ENCODE results near the gene NEDD4L.
A peak's percentile ranks its signal among the peaks of the same experiment; 100 is the strongest.

Gene NEDD4L

GRCh38 chr18:58217052-58217451, 173.0 kb downstream of the NEDD4L start:
- no peak for DNase-seq

- no peak for DNase-seq
Observed at GRCh38 chr18:58218117-58218516, 174.1 kb downstream of the NEDD4L start.

- DNase-seq = no peak
Observed at GRCh38 chr18:58221060-58221725, 177.2 kb downstream of the NEDD4L start.

DNA sequence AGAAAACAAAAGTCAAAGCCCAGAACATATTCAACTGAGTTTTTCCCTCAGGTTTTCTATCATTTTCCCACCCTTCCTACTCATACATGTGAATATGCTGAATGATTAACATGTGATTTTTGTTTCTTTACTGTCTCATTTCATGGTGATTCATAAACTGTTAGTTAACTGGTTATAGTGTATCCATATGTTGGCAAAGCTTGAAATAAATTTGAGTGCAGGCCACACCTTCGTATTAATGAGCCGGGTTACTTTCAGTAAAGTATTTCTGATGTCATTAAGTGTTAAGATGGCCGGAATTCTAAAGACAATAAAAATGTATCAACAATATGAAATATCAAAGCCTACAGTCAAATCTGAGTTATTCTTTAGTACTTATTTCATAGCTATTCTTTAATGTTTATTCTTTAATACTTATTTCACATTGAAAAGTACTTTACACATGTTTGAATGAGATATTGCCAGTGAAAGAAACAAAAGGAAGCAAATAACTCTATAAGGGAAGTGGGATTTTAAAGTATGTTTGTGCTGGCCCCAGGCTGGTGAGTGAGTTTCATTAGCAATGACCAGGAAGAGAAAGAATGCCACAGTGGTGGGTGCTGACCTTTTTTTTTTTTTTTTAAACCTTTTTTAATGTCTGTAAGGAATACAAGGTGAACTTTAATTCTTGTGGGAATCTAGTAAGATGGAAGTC, 178.6 kb downstream of the NEDD4L start:
- DNase-seq = no peak

- DNase-seq = peak; percentile 29
Observed at GRCh38 chr18:58223717-58224424, 179.8 kb downstream of the NEDD4L start.

GRCh38 chr18:58224425-58224750, 180.4 kb downstream of the NEDD4L start:
- no peak for DNase-seq

- no peak for DNase-seq
Observed at GRCh38 chr18:58225101-58225500, 181.1 kb downstream of the NEDD4L start.

GRCh38 chr18:58226429-58226828, 182.4 kb downstream of the NEDD4L start:
- no peak for DNase-seq

DNA sequence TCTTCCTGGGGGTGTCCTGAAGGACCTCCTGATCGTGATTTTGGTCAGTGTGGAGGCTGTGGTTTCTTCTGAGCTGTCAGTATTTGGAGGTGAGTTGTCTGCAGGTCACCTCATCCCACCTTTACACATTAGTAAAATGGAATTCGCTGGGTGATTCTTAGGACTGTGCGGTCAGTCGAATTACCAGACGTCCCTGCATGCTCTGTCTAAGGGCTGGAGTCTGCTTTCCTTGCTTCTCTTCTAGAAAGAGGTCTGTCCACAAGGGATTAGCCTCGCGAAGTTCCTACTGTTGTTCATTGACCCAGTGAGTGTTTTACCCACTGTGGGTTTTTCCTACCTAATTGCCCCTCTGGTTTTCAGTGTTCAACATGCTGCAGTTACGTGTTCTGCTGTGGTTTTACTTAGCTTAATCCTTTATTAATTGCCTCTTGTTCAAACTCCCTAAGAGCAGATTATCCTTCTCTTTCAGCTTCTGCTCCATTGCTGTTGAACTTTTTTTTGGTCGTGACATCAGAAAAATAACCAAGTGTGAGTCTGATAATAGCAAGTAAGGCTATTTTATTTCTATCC, 183.4 kb downstream of the NEDD4L start:
- DNase-seq = no peak

- no peak for DNase-seq
Observed at GRCh38 chr18:58228176-58228575, 184.2 kb downstream of the NEDD4L start.

DNA sequence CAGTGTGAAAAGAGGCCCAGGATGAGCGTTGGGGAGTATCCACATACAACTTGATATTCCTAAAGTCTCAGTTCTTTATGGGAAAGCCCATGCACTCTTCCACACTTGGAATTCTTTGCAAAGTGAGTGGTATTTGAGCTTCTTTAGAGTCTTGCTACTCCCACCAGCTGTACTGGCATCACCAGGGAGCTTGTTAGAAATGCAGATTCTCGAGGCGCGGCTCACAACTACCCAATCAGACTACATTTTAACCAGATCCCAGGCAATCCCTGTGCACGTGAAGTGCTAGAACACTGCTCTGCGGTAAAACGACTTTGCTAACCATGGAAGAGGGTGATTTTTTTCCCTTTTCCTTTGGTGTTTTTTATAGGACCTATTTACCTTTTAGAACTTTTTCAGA, 184.7 kb downstream of the NEDD4L start:
- no peak for DNase-seq

GRCh38 chr18:58229162-58229561, 185.1 kb downstream of the NEDD4L start:
- peak; percentile 82 for DNase-seq

- DNase-seq = no peak
Observed at GRCh38 chr18:58230438-58231179, 186.6 kb downstream of the NEDD4L start.

GRCh38 chr18:58231930-58232329, 187.9 kb downstream of the NEDD4L start:
- no peak for DNase-seq

DNA sequence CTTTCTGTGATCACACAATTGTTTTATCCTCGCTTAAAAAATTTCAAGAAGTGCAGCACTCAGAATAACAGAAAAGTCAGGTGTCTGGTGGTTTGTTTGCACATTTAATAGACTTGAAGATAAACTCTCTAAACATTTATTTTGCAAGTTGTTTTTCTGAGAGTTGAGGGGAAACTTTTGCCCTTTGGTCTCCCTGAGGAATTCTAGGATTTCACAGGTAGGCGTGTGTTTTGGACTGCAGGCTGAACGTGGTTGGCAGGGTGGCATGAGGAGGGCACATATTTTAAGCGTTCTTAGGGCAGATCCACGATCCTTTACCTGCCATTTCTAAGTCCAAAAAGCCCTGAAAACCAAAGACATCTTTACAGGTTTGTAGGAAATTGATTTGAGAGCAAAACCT, 188.6 kb downstream of the NEDD4L start:
- DNase-seq = no peak

DNA sequence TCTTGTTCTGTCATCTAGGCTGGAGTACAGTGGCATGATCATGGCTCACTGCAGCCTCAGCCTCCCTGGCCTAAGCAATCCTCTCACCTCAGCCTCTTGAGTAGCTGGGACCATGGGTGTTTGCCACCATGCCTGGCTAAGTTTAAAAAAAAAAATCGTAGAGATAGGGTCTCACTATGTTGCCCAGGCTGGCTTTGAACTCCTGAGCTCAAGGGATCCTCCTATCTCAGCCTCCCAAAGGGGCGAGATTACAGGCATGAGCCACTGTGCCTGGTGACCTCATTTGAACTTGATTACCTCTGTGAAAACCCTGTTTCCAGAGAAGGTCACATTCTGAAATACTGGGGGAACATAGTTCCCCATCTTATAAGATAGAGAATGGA, 190.3 kb downstream of the NEDD4L start:
- no peak for DNase-seq

- DNase-seq = no peak
Observed at GRCh38 chr18:58235001-58235436, 191.0 kb downstream of the NEDD4L start.

- DNase-seq = peak; percentile 84
Observed at GRCh38 chr18:58239879-58240278, 195.9 kb downstream of the NEDD4L start.

GRCh38 chr18:58241026-58241679, 197.1 kb downstream of the NEDD4L start:
- DNase-seq = peak; percentile 36

DNA sequence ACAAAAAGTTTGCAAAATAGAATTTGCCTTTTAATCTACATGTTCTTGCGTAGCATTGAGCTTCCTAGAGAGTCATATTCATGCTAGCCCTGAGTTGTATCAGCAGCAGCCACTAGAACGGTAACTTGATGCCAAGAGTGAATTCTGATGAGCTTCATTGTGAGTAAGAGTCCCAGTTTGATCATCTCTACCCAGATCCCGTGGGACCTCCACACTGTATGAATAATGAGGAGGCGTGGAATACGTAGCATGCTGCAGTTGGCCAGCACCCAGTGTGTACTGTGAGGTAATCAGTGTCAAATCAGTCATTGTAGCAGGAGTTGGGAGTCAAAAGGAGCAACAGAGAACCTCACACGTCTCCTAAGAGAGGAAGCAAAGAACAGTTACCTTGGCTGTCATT, 197.9 kb downstream of the NEDD4L start:
- DNase-seq = peak; percentile 94

DNA sequence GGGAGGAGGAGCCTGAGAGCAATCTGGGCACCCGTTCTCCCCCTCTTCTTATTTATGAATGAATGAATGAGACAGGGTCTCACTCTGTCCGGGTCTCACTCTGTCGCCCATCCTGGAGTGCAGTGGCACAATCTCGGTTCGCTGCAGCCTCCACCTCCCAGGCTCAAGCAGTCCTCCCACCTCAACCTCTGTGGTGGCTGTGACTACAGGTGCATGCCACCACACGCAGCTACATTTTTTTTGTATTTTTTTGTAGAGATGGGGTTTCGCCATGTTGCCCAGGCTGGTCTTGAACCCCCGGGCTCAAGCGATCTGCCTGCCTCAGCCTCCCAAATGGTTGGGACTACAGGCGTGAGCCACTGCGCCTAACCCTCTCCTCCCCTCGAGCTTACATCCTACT, 198.4 kb downstream of the NEDD4L start:
- no peak for DNase-seq

GRCh38 chr18:58242968-58243367, 198.9 kb downstream of the NEDD4L start:
- no peak for DNase-seq

DNA sequence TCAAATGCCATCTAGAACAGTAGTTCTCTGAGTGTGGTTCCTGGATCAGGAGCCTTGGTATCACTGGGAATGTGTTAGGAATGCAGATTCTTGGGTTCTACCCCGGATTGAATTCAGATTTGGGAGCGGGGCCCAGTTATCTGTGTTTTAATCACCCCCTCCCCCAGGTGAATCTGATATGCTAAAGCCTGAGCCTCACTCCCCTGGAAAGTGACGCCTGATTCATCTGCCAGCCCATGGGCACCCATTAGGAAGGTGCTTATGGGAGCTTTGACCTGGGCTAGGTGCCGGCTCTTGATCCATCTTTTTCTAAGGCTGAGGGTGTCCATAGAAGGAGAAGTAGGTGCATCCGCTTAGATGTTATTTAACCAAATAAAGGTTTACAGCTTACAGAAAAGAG, 199.4 kb downstream of the NEDD4L start:
- DNase-seq = no peak
